Inferior parietal cortex (tissue), 1 donor: Measurements from ENCODE around the gene POU3F1.
A peak's percentile ranks its signal among the peaks of the same experiment; 100 is the strongest.

Experiments used
- DNase-seq: peaks from one replicate; pipeline ENCODE4 v3.0.0-alpha.2; 2016; ENCODE audit errors: extremely low spot score

Gene POU3F1

GRCh38 chr1:38028105-38028591, 18.4 kb downstream of the POU3F1 start:
- DNase-seq = no peak

- no peak for DNase-seq
Observed at GRCh38 chr1:38027201-38028104, 19.1 kb downstream of the POU3F1 start.

- peak; percentile 61 for DNase-seq
Observed at GRCh38 chr1:38026592-38027200, 19.9 kb downstream of the POU3F1 start.

- no peak for DNase-seq
Observed at GRCh38 chr1:38025664-38026063, 20.9 kb downstream of the POU3F1 start.

GRCh38 chr1:38025233-38025632, 21.4 kb downstream of the POU3F1 start:
- DNase-seq = no peak

GRCh38 chr1:38022810-38023209, 23.8 kb downstream of the POU3F1 start:
- no peak for DNase-seq

- DNase-seq = no peak
Observed at GRCh38 chr1:38021969-38022368, 24.6 kb downstream of the POU3F1 start.

- DNase-seq = no peak
Observed at GRCh38 chr1:38020396-38020795, 26.2 kb downstream of the POU3F1 start.

GRCh38 chr1:38018864-38019343, 27.7 kb downstream of the POU3F1 start:
- no peak for DNase-seq

GRCh38 chr1:38015978-38016725, 30.4 kb downstream of the POU3F1 start:
- DNase-seq = no peak

GRCh38 chr1:38014724-38015424, 31.7 kb downstream of the POU3F1 start:
- DNase-seq = no peak

GRCh38 chr1:38014171-38014570, 32.4 kb downstream of the POU3F1 start:
- no peak for DNase-seq

- no peak for DNase-seq
Observed at GRCh38 chr1:38013227-38013622, 33.4 kb downstream of the POU3F1 start.

GRCh38 chr1:38012363-38013226, 34.0 kb downstream of the POU3F1 start, which contains the start of gene UTP11:
Gene UTP11 (plus strand): TSS chr1:38012734. CDS start chr1:38012803, 69 bp downstream.
- peak; percentile 100 for DNase-seq

GRCh38 chr1:38009841-38010180, 36.8 kb downstream of the POU3F1 start:
- DNase-seq = no peak

GRCh38 chr1:38009088-38009840, 37.3 kb downstream of the POU3F1 start:
- no peak for DNase-seq

- no peak for DNase-seq
Observed at GRCh38 chr1:38006008-38006828, 40.4 kb downstream of the POU3F1 start.

GRCh38 chr1:38005195-38006007, 41.2 kb downstream of the POU3F1 start, which contains the start of gene FHL3:
Gene FHL3 (minus strand): TSS chr1:38005514. CDS start chr1:37999412, 6,102 bp downstream.
- no peak for DNase-seq
